SH-SY5Y (cell line): ENCODE measurements around the gene TRIM59.

ENCODE experiments used
- GATA2 ChIP-seq: IDR thresholded peaks from 2 replicates; pipeline ENCODE4 v1.6.1; 2011; ENCODE audit warnings: mild to moderate bottlenecking, low read depth, low read length
- GATA3 ChIP-seq: IDR thresholded peaks from 2 replicates; pipeline ENCODE4 v1.6.1; 2011; ENCODE audit warnings: low read depth, mild to moderate bottlenecking, low read length, moderate library complexity

The TRIM59 gene, protein sequence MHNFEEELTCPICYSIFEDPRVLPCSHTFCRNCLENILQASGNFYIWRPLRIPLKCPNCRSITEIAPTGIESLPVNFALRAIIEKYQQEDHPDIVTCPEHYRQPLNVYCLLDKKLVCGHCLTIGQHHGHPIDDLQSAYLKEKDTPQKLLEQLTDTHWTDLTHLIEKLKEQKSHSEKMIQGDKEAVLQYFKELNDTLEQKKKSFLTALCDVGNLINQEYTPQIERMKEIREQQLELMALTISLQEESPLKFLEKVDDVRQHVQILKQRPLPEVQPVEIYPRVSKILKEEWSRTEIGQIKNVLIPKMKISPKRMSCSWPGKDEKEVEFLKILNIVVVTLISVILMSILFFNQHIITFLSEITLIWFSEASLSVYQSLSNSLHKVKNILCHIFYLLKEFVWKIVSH

DNA sequence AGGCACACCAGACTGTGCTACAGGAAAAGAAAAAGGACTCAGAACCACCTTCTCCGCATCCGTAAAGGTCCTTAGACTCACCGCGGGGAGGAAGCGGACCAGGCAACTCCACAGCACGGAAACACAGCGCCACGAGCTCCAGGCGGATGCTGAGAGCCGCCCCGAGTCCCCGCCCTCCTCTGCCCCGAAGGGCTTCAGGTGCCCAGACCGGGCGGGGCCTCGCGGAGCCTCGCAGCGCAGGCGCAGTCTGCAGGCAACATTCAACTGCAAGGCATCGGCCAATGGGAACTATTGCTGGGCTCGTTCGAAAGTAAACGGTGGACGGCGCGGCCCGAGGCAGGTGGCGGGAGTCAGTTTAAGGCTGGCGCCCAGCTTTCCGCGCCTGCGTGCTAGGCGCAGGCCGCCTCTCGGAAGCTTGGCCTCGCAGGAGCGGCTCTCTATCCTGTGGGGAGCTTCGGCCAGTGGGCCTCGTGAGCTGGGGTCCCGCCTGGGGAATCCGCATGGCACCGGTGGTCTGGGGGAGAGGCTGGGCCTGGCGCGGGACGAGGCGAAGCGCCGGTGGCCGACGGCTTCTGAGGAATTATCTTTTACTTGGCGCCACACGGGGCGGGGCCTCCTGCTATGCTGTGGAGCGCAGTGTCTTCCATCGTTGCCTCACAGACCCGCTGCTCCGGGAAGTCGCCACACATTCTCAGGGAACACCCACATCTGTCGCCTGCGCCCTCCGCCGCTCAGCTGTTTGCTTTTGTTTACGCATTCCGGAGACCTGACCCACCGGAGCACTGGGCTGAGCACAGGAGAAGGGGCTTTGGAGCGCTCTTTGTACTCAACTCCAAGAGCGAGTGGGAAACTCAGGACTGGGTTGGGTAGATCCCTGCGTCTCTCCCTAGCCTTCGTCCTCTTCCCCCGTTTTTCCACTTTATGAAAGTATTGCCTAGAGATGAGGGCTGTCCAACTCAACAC, at the start of gene TRIM59:
TRIM59 (minus strand) TSS at position 151 of the 963 bp plus-strand sequence. CDS start 10,603 bp downstream, outside the sequence.
- TF ChIP-seq GATA2 (no peak), GATA3 (no peak)

DNA sequence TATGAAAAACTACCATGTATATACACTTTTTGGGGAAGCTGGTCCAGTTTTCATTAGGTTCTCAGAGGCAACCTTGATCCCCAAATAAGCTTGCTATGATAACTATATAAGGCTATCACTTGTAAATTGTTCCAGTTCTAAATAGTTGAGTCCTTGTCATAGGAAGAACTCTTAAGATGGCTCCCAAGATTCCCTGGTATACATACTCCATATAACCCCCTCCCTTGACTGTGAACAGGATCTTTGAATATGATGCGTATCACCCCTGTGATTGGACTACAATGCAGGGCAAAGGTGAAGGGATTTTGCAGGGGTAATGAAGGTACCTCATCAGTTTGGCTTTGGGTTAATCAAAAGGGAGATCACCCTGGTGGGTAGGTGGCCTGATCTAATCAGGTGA, 48.6 kb upstream of the TRIM59 start:
- TF ChIP-seq GATA2 (no peak), GATA3 (no peak)

DNA sequence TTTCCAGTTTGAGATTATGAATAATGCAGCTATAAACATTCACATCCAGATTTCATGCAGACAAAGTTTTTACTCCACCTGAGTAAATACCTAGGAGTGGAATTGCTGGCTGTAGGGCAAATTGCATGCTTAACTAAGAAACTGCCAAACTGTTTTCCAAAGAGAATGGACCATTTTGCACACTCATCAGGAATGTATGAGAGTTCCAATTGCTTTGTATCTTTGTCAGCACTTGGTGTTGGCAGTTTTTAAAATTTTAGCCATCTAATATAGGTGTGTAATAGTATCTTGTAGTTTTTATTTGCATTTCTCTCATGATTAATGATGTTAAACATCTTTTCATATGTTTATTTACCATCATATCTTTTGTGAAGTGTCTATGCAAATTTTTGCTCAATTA, 40.6 kb upstream of the TRIM59 start:
- TF ChIP-seq GATA3 (no peak), GATA2 (no peak)

DNA sequence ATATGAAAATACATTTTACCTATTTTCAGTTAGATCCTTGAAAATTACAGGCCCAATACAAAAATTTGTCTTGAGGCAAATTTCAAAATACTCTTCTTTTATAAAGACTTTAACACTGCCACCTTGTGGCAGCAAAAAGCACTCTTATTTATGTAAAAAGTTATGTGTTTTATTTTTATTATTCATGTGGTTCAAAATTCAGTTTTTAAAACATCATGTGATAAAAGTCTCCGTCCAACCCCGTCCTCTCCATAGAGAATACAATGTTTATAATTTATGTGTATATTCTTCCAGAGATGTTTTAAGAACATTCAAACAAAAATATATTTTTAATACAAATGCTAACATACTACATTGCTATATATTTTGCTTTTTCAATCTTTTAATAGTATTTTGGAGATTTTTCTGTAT, 36.9 kb upstream of the TRIM59 start:
- no peak for TF ChIP-seq GATA3
- TF ChIP-seq GATA2: no peak

DNA sequence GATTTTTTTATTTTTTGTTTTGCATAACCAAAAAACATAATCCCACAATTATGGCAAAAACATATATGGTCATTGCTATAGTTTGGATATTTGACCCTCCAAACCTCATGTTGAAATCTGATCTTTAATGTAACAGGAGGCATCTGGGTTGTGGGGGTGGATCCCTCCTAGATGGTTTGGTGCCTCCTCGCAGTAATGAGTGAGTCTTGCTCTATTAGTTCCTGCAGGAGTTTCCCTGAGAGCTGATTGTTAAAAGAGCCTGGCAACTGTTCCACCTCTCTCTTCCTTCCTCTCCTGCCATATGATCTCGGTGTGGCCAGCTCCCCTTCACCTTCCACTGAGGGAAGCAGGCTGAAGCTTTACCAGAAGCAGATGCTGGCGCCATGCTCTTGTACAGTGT, 33.2 kb upstream of the TRIM59 start:
- no peak for TF ChIP-seq GATA2
- TF ChIP-seq GATA3: no peak

DNA sequence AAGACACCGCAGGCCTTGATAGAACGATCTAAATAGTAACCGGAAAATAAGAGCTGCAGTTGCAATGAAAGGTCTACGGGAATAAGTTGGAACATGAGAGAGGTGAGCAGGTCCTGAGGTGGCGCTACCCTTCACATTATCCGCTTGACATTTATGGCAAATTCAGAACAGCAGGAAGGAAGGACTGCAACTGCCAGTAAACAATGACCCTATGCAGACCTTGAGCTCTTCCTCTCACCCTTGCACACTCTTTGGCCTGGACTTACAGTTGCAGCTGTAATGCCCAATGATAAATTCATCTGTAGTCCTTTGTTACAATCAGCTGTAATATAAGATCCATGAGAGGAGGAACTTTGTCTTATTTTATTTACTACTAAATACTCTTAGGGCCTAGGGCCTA, 32.3 kb upstream of the TRIM59 start:
- no peak for TF ChIP-seq GATA2
- no peak for TF ChIP-seq GATA3

DNA sequence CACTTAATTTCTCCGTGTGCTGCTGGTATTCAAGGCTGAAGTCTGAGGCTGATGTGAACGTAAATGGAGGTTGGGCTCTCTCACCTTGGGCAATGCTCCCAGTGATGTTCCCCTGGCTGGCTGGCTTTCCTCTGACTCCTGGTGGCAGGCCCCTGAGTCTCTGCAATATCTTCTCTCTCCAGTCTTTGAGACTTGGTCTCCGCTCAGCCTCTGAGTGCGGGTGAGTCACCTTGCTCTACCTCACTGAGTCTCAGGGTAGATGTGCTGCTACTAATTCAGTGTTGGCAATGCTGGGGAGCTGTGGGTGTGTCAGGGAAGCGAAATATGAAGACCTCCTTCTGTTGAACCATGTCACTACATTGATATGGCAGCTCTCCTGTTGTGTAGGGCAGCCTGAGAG, 31.3 kb upstream of the TRIM59 start:
- TF ChIP-seq GATA2 (no peak), GATA3 (no peak)

DNA sequence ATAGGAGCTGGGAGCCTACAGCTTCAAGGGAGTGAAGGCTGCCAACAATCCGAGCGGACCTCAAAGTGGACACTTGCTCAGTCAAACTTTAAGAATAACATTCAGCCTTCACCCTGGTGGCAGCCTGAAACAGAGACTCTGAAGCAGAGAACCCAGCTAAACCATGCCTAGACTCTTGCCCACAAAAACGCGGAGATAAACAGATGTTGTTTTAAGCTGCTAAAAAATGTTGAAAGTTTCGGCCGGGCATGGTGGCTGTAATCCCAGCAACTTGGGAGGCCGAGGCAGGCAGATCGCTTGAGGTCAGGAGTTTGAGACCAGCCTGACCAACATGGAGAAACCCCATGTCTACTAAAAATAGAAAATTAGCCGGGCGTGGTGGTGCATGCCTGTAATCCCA, 29.8 kb upstream of the TRIM59 start:
- TF ChIP-seq GATA2 (no peak), GATA3 (no peak)

DNA sequence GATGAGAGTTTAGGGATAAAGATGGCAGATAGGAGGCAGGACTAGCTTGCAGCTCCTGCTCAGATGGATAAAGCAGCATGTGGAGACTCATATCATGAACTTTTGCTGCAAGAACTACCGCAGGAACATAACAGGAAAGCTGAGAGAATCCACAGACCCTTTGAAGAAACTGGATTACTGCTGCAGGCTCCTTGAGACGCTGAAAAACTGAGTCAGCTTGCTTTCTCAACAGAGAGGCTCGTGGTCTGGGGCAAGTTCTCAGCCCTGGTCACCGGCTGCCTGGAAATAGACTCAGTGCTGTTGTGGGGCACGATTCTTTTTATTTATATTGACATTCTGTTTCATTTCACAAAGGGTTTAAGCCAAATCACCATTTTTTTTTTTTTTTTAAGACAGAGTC, 28.8 kb upstream of the TRIM59 start:
- no peak for TF ChIP-seq GATA2
- TF ChIP-seq GATA3: no peak

DNA sequence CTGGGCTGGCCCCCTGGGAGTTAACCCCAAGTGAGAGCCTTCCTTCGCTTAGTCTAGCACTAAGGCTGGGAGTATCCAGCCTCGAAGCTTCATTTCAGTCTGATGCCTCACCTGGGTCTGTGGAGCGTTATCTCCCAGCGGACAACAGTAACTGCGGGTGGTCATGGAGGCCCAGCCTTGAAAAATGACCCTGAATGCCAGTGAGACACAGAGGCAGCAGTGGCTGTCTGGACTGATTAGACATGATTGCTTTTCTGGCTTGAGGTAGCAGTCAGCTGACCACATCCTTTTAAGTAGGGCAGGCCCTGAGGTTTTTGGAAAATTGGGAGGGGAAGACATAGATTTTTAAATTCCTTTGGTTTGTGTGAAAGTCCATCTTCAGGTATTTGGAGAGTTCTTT, 28.2 kb upstream of the TRIM59 start:
- TF ChIP-seq GATA3: no peak
- no peak for TF ChIP-seq GATA2

DNA sequence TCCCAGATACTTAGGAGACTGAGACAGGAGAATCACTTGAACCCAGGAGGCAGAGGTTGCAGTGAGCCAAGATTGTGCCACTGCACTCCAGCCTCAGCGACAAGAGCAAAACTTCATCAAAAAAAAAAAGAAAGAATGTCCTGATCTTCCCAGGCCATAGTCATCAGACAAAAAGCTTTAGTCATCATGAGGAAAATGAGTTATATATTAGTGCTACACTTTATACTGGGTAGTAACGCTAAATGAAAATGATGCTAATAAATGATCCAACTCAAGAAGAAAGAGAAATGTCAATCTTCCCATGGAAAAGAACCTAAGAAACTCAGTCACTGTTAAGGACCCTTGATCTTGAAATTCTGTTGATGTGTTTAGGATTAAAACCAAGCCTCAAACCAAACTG, 26.3 kb upstream of the TRIM59 start:
- TF ChIP-seq GATA3 (no peak), GATA2 (no peak)

DNA sequence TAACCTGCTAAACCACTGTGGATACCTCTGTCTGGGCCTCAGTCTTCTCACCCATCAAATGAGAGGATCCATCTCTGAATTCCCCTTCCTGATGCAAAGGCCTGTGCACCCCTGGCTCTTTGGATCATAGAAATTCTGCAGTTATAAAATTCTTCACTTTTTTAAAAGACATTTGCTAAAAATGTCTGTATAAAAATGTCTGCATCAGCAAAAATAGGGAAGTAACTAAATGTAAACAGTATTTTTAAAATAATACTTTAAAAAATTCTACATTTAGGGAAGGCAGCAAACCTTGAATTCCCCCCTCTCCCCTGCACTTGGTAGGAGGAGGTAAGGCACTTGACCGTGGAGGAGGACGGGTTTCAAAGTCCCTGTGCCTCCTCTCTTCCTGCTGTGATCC, 25.6 kb upstream of the TRIM59 start:
- TF ChIP-seq GATA3 (no peak), GATA2 (no peak)

DNA sequence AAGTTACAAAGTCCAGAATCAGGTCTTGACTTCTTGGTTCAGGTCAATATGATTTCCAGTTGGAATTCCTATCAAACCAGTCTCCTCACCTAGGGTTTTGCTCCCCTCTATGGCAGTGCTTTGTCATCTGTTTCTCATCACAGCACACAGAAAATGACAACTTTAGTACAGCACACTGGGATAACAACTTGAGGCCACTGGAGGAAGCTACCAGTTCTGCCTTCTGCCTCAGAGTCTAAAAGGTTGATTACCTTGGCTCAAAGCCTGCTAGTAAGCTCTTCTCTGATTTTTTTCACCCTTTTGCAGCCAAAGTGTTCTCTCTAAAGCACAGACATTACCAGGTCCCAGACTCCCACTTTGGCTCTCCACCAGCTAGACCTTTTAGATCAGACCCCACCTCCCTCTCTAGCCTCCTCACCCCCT, 24.8 kb upstream of the TRIM59 start:
- no peak; the same call in 1 of the 2 replicates for TF ChIP-seq GATA2
- TF ChIP-seq GATA3: no peak

DNA sequence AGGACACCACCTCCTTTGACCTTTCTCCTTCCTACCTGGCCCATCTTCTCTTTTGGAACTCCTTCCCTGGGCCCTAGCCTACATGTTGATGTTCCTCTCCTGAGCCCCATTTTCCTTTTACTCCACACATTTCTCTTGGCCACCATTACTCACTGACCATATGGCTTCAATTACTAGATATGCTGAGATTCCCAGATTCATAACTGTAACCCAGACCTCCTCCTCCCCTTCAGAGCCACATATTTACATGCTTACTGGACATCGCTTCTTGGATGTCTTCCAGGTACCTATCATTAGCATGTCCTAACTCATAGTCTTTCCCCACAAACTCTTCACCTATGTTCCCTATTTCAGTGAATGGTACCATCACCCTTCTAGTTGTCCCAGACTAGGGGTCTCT, 24.4 kb upstream of the TRIM59 start:
- TF ChIP-seq GATA3: no peak
- peak; percentile 20; the same call in 1 of the 2 replicates for TF ChIP-seq GATA2

DNA sequence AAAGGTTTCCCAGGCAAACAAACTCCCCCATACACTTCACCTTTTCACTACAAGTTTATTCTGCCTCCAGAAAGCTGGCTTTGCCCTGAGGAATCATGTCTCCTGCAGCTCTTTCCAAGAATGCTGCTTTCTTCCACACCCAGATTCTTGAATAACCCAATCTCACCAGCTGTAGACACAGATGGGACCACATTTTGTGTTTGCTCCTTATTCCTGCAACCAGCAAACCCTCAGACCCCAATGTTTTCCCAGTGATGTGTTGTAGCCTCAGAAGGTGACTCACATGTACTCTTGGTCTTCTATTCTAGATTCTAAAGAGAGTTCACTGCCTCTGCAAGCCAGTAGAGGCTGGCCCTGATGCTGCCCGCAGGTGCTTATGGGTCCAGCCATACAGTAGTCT, 23.6 kb upstream of the TRIM59 start:
- TF ChIP-seq GATA3 (no peak), GATA2 (no peak)

DNA sequence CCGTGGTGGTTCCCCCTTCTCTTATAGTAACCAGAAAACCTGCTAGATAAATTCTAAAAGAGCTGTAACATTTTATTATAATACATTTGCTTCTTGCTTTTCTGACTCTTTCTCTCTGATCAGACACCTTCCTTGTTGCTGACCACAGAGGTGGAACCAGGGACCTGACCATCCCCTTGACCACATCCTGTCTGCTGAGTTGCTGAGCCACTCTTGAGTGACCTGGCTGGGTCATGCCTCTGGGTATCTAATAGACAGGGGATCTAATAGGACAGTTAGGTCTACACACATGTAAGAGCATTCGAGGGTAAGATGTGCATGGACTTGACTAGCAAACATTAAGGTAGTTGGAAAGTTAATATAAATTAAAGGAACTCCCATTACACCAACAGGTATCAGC, 22.8 kb upstream of the TRIM59 start:
- TF ChIP-seq GATA3: no peak
- no peak for TF ChIP-seq GATA2

DNA sequence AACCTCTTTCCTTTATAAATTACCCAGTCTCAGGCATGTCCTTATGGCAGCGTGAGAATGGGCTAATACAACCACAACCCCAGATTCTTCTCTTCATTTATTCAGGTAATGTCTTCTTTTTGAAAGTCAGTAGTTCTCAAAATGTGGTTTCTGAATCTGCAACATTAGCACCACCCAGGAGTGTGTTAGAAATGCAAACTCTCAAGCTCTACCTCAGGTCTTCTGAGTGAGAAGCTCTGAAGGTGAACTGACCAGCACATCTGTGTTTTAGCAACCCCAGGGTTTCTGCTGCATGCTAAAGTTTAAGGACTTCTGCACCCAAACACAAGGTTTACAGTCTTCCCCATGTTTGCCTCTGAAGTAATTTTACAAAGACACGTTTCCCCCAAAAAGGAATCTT, 22.3 kb upstream of the TRIM59 start:
- TF ChIP-seq GATA3 (no peak), GATA2 (no peak)
